ENCODE data around the gene CPT1A.

CPT1A gene

DNA sequence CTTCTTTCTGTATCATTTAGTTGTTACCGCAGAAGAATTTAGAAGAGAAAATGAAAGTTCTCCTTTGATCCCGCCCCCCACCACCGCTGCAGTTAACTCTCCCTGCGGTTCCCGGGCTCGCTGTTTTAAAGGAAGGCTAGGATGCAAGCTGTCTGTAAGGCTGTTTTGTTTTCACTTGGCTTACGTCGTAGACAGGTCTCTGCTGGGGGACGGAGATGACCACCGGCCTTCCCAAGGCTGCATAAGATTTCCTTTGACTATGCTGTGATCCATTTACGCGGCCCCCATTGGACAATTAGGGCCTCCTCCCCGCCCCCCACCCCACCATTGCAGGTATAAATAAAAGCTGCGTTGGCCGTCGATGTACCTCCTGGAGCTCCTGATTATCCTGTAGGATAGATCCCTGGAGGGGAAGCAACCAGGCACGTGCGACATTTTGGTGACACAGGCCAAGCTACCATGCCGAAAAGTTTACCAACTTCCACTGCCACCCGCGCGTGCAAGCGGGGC is 1.4 kb upstream of the CPT1A start:
- FAIRE-seq (no peak), DNase-seq (ENCODE audit: insufficient read length, low spot score) (no peak)
- TF ChIP-seq, protein P1, sequence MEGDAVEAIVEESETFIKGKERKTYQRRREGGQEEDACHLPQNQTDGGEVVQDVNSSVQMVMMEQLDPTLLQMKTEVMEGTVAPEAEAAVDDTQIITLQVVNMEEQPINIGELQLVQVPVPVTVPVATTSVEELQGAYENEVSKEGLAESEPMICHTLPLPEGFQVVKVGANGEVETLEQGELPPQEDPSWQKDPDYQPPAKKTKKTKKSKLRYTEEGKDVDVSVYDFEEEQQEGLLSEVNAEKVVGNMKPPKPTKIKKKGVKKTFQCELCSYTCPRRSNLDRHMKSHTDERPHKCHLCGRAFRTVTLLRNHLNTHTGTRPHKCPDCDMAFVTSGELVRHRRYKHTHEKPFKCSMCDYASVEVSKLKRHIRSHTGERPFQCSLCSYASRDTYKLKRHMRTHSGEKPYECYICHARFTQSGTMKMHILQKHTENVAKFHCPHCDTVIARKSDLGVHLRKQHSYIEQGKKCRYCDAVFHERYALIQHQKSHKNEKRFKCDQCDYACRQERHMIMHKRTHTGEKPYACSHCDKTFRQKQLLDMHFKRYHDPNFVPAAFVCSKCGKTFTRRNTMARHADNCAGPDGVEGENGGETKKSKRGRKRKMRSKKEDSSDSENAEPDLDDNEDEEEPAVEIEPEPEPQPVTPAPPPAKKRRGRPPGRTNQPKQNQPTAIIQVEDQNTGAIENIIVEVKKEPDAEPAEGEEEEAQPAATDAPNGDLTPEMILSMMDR (IDR thresholded peaks at IDR 0.05; ENCODE audit: insufficient read depth, missing control alignments): no peak

DNA sequence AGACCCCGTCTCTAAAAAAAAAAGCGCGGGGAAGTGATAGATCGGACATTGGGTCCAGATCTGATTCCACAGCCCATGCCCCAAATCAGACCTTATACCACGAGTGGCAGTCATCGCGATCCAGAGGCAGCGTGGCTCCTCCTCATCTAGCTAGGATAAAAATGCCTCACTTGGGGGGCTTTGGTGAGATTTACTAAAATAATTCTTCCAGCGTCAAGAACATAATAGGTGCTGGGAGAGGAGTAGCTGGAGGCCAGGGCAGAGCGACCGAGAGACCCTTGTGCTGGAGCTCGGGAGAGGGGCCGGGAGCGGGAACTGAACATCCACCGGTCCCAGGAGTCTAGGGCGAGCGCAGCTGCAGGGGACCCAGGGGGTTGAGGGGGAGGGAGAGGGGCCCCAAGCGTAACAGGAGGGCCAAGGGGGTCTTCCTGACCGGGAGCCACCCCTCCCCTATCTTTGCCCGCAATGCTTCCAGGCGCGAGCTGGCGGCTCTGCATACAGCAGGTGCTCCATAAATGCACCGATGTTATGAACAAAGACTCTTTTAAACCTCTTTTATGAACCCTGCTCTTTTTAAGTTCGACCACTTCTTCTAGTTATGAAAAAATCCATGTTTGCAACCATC is 823 bp upstream of the CPT1A start:
- DNase-seq (ENCODE audit: insufficient read length, low spot score): no peak
- FAIRE-seq: no peak
- TF ChIP-seq, protein P1 (IDR thresholded peaks at IDR 0.05; ENCODE audit: insufficient read depth, missing control alignments): no peak

DNA sequence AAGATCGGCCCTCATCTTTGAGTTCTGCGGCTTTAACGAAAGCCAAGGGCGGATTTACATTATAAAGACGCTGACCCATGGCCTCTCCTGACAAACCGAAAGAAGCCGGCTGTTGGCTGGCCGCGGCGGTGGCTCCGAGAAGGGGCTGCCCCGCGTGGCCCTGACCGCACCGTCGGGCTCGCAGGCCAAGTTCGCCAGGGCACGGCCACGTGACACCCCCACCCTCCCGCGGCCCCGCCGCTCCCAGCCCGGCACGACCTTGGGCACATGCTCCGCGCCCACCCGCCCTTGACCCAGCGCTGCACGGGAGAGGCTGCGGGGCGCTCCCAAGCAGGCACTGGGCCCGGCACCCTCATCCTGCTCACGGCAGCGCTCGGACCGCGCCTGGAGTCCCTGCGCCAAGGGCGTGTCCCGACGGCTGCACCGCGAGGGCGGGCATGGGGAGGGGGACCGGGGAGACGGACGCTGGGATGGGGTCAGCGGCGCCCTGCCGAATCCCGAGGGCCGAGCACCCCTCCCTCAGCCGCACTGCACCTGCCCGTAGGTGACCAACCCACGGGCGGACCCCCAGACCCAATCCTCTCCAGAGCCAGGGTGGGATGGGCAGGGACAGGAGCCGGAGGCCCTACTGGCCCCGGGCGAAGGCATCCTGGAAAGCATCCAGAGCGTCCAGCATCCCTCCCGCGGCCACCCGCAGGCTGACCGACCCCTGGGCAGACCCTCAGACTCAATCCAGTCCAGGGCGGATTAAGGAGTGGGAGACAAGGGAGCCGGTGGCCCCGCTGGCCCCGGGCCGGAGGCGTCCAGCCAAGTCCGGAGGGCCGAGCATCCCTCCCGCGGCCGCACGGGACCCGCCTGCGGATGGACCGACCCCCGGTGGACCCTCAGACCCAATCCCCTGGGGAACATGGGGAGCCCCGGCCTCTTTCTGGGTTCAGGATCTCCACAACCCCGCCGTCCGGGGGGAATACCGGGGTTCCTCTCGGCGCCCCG is 759 bp downstream of the CPT1A start:
- FAIRE-seq: no peak
- no peak for DNase-seq (ENCODE audit: insufficient read length, low spot score)

DNA sequence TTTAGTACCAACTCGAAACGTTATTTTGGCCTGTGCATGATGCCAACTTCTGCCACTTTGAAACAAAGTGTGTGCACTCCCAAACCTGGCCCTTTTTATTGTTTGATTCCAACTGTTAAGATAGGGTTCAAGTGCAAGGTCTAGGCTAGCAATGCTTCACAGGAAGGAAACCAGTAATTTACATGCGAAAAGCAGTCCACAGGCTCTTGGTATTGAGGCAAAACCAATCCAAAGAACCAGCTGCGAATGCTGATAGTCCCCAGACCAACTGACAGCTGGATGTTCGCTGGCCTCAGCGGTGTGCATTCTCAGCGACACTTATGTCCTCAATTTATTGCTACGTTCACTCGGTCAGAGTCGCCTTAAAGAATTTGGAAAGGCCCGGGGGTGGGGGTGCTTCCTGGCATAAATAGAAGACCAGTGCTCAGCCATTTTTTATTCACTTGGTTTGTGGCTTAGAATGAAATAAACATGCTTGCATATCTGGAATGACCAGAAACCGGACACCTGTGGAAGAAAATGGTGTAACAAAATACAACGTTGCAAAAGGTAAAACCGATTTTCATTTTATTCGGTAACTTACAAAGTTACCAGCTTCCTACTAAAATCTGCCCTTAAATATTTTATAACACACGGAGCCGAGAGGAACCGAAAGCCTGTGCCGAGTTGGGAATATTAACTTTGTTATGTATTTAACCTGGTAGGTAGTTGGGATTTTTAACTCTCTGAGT is 1.6 kb downstream of the CPT1A start:
- FAIRE-seq: no peak
- no peak for DNase-seq (ENCODE audit: insufficient read length, low spot score)
- TF ChIP-seq, protein P1 (IDR thresholded peaks at IDR 0.05; ENCODE audit: insufficient read depth, missing control alignments): no peak

More for the DNA sequence above, 759 bp downstream of the CPT1A start:
- TF ChIP-seq, protein P1 (IDR thresholded peaks at IDR 0.05; ENCODE audit: insufficient read depth, missing control alignments): no peak

DNA sequence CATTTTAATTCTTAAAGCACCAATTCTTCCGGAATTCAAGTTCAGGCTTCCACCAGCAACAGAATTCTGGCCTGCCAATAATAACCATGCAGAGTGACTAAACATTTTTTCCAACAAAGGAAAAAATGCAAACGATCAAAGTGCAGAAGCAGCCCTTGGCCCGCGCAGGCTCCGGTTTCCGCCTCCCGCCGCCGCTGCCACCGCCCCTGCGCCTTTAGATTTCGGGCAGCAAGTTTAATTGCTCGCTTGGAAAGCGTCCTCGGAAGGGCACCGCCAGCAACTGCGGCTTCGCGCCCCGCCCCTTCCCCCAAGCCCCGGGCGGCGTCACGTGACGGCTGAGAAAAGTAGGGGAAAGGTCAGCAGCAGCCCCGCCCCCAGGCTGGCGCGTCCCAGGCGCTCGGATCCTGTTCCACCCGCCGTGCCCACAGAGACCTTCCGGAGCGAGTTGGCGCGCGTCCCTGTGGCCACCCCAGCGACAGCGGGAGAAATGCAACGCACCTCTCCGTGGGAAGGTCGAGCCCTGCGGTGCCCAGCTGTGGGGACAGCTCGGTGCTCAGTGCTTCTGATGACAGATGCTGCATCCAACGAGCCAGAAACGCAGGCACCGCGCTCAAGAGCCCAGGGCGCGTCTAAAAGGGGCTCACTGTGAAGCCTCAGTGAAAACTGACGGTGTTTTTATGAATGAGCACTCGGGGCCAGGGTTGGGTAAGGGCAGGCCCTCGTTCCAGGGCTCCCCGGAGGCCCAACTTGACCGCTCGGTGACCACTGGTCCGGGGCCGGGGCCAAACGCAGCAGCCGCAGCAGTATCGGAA is 2.5 kb downstream of the CPT1A start:
- TF ChIP-seq, protein P1 (IDR thresholded peaks at IDR 0.05; ENCODE audit: insufficient read depth, missing control alignments): no peak
- FAIRE-seq: no peak
- peak; percentile 99 for DNase-seq (ENCODE audit: insufficient read length, low spot score)

DNA sequence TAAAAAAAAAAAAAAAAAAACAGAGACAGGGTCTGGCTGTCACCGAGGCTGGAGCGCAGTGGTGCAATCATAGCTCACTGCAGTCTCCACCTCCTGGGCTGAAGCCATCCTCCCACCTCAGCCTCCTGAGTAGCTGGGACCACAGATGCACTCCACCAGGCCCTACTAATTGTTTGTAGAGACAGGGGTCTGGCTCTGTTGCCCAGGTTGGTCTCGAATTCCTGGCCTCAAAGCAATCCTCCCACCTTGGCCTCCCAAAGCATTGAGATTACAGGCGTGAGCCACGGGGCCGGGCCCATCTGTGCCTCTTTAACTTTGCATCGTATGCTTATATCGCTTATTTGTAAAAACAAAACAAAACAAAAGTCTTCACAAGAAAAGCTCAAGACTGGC is 3.1 kb downstream of the CPT1A start:
- no peak for DNase-seq (ENCODE audit: insufficient read length, low spot score)
- FAIRE-seq: no peak
- TF ChIP-seq, protein P1 (IDR thresholded peaks at IDR 0.05; ENCODE audit: insufficient read depth, missing control alignments): no peak
